Transverse colon (tissue), 4 donors: ENCODE results near the gene KIAA1958. TPM values are rescaled to one million over a fixed set of nuclear protein-coding genes. Genes with fewer than 3 reads are reported as not detected.

Experiments used
- DNase-seq: peaks from one replicate; pipeline ENCODE4 v3.0.0-alpha.2; 2019
- H3K27ac ChIP-seq, 4 donors: fragments of 200-600 bp; sonication (generic); 2 replicates each; pipeline ENCODE4 v1.5.1; 2016 to 2018; ENCODE audit warnings: inconsistent platforms in 4 of 4
- H3K27me3 ChIP-seq: fragments of 200-600 bp; sonication (generic); 2 replicates; pipeline ENCODE4 v1.5.1; 2017; ENCODE audit warnings: inconsistent platforms
- H3K36me3 ChIP-seq, 4 donors: fragments of 200-600 bp; sonication (generic); 2 replicates each; pipeline ENCODE4 v1.5.1; 2017 to 2019; ENCODE audit warnings: inconsistent platforms in 4 of 4
- H3K4me1 ChIP-seq, 4 donors: fragments of 200-600 bp; sonication (generic); 2 replicates each; pipeline ENCODE4 v1.5.1; 2017 to 2020; ENCODE audit warnings: inconsistent platforms in 4 of 4
- H3K4me3 ChIP-seq, 4 donors: fragments of 200-600 bp; sonication (generic); 1 replicate in 1 of 4; 2 replicates in 3 of 4; pipeline versions ENCODE4 v1.5.1 to v1.6.1; 2017 to 2019; ENCODE audit warnings: inconsistent platforms in 4 of 4
- H3K9me3 ChIP-seq, 2 donors: fragments of 200-600 bp; sonication (generic); 2 replicates each; pipeline ENCODE4 v1.5.1; 2017 to 2019; ENCODE audit warnings: inconsistent platforms in 2 of 2
- EP300 ChIP-seq: sonication (generic); formaldehyde crosslinking; IDR thresholded peaks from one replicate; pipeline ENCODE4 v1.6.1; 2017; ENCODE audit warnings: antibody characterized with exemption, low read depth
- POLR2A ChIP-seq: fragments of 450-650 bp; IDR thresholded peaks from one replicate; pipeline ENCODE4 v1.6.1; 2016; ENCODE audit warnings: antibody characterized with exemption, mild to moderate bottlenecking, moderate library complexity
- POLR2AphosphoS5 ChIP-seq, 3 donors: sonication (generic); formaldehyde crosslinking; IDR thresholded peaks; one replicate each; pipeline ENCODE4 v1.6.1; 2016; ENCODE audit warnings: antibody characterized with exemption in 3 of 3
- WGBS, 2 donors: methylation state at CpG; one replicate each; pipeline ENCODE4 v1.1.5; 2018; ENCODE audit warnings: low coverage in 1 of 2; 5-methylcytosine and 5-hydroxymethylcytosine counted together
- in situ Hi-C, 4 donors: fragments of 200-750 bp; cut with MboI; loops; one replicate each; pipeline versions ENCODE4 v1.15.0 to v1.15.1; 2017; ENCODE audit warnings: low sequenced_read_pairs in 3 of 4, low pct_ligation_motif_present in 1 of 4, low pct_unique_long_range_greater_than_20kb in 1 of 4
- intact Hi-C: fragments of 100-400 bp; cut with DNase I; formaldehyde crosslinking; loops from one replicate; pipeline ENCODE4 v1.15.1; 2023; ENCODE audit warnings: low total_unique reads
- total RNA-seq, 4 donors: library from RNA; depleted of rRNA; stranded (reverse); fragments of >200 nt; gene quantifications; one replicate each; pipeline ENCODE4 v1.1.0, GENCODE V29; 2016
- TF ChIP-seq, protein P1 (sequence below), 5 experiments: fragments of 200-600 bp in 3 of 5; fragments of 450-650 bp in 2 of 5; sonication (generic) in 3 of 5; IDR thresholded peaks; 1 replicate in 2 of 5; 2 replicates in 3 of 5; pipeline ENCODE4 v1.5.1; 2016 to 2017; ENCODE audit warnings: antibody characterized with exemption in 5 of 5, inconsistent platforms in 3 of 5, mild to moderate bottlenecking in 2 of 5, moderate library complexity in 1 of 5

KIAA1958 gene
- total RNA-seq, 4 donors from 2014 or later: 5.0 to 12.4 (median 9.4) TPM

DNA sequence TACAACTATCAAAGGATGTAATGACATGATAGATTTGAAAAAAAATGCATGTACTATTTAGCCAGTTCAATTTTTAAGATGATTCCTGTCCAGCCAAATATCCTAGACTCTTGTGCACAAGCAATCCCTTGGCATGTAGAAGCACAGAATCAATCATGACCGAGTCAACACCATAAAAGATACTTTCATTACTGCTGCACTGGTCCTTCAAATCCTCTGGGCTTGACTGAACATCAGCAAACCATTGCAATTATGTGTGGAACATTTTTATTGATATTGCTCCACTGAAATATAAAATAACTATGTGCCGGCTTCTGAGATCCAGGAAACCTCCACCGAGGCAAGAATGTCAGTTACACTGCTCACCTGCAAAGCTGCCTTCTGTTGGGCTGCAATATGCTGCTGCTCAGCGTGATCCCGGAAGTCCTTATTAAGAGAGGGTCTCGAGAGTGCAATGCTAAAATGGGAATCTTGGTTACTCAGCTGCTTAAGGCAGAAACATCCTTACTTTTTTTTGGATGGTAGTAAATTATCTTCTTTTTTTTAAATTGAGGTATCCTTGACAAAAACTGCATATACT is 202.6 kb downstream of the KIAA1958 start:
- intact Hi-C loops (no loop called here), in situ Hi-C loops (no loop called here)
- TF ChIP-seq, protein P1, sequence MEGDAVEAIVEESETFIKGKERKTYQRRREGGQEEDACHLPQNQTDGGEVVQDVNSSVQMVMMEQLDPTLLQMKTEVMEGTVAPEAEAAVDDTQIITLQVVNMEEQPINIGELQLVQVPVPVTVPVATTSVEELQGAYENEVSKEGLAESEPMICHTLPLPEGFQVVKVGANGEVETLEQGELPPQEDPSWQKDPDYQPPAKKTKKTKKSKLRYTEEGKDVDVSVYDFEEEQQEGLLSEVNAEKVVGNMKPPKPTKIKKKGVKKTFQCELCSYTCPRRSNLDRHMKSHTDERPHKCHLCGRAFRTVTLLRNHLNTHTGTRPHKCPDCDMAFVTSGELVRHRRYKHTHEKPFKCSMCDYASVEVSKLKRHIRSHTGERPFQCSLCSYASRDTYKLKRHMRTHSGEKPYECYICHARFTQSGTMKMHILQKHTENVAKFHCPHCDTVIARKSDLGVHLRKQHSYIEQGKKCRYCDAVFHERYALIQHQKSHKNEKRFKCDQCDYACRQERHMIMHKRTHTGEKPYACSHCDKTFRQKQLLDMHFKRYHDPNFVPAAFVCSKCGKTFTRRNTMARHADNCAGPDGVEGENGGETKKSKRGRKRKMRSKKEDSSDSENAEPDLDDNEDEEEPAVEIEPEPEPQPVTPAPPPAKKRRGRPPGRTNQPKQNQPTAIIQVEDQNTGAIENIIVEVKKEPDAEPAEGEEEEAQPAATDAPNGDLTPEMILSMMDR (IDR thresholded peaks at IDR 0.05): no peak
- TF ChIP-seq POLR2AphosphoS5 (IDR thresholded peaks at IDR 0.05) (no peak), POLR2A (no peak), EP300 (no peak)
- no peak for DNase-seq
- peaks cover 0 to 44% (median 20%) of the 10 kb centered on the region in 4 donors for H3K36me3 ChIP-seq
- no peaks in the 10 kb centered on the region for H3K4me1 ChIP-seq
- 63 to 71% methylated on average over 5 to 6 of the region's 6 CpGs for WGBS, 2 donors
- no peak overlapping the region for H3K27ac ChIP-seq
- H3K4me3 ChIP-seq: no peak overlapping the region
- no peaks in the 10 kb centered on the region for H3K9me3 ChIP-seq
- no peaks in the 10 kb centered on the region for H3K27me3 ChIP-seq

DNA sequence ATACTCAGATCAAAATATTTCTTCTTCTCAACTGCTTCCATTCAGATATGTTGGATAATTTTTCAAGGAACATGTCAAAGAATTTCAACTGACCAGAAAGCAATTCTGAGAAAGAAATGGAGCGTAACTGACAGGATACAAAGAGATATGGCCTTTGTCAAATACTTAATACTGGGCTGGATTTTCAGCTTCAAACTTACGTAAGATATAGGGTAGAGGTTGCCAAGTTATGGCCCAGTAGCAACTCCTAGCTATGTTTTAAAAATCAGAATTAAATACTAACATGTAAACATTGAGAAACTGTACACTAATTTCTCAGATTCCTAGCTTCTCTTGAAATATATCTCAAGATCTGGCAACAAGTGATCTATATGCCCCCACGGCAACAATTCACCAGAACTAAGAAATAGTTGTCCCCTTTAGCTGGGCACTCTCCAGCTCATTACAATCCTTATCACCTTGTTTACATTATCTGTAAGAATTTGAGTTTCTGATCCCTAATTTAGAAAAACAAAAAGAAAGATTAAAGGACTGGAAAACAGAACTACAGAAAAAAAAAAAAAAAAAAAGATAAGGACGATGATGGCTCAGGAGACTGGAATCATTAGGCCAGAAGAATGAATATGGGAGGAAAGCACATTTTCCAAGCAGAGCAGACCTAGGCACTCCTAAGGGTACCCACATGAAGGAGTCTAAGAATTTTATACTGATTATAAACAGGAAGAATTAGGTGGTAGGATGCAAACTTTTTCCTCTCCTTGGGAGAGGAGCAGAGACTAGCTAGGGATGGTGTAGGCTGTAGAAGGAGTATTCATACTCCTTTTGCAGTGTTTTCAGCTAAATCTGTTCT is 208.3 kb downstream of the KIAA1958 start:
- Histone ChIP-seq H3K4me1 (no peaks in the 10 kb centered on the region), H3K9me3 (no peaks in the 10 kb centered on the region), H3K27me3 (no peaks in the 10 kb centered on the region), H3K27ac (no peak overlapping the region), H3K36me3 (peaks cover 0 to 32% (median 15%) of the 10 kb centered on the region in 4 donors), H3K4me3 (no peak overlapping the region)
- TF ChIP-seq, protein P1 (IDR thresholded peaks at IDR 0.05): no peak
- TF ChIP-seq POLR2AphosphoS5 (IDR thresholded peaks at IDR 0.05) (no peak), EP300 (no peak), POLR2A (no peak)
- WGBS, 2 donors: 89 to 91% methylated on average over 4 of the region's 4 CpGs
- intact Hi-C loops (no loop called here), in situ Hi-C loops (no loop called here)
- no peak for DNase-seq

DNA sequence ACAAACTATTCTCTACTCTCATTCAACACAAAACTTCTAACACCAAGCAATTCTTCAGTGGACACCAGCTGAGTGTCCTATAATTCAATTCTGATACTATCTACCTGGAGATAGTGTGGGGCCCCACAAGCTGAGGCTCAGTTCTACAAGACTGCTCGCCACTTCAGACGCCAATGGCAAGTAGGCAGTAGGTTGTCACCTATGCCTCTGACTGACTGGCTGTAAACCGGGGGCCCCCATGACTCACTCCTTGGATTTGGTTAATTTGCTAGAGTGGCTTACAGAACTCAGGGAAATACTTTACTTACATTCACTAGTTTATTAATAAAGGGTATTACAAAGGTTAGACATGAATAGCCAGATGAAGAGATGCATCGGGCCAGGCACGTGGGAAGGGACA is 209.8 kb downstream of the KIAA1958 start:
- intact Hi-C loops: no loop called here
- Histone ChIP-seq H3K36me3 (peaks cover 0 to 34% (median 10%) of the 10 kb centered on the region in 4 donors), H3K27ac (no peak overlapping the region), H3K4me3 (no peak overlapping the region), H3K9me3 (no peaks in the 10 kb centered on the region), H3K27me3 (no peaks in the 10 kb centered on the region), H3K4me1 (no peaks in the 10 kb centered on the region)
- WGBS, 2 donors: 95% methylated on average over 5 of the region's 5 CpGs; no CpG with 5 or more reads in 1 of the 2 donors
- no peak for DNase-seq
- TF ChIP-seq, protein P1 (IDR thresholded peaks at IDR 0.05): no peak
- TF ChIP-seq POLR2AphosphoS5 (IDR thresholded peaks at IDR 0.05) (no peak), EP300 (no peak), POLR2A (no peak)
- in situ Hi-C loops: no loop called here

DNA sequence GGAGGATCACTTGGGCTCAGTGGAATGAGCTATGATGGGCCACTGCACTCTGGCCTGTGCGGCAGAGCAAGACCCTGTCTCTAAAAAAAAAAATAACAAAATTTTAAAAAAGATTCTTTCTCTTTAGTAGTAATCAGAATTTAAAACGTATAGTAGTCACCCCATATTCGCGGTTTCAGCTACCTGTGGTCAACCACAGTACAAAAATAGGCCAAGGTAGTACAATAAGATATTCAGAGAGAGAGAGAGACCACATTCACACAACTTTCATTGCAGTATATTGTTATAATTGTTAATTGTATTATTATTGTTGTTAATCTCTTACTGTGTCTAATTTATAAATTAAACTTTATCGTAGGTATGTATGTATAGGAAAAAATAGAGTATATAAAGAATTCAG is 212.6 kb downstream of the KIAA1958 start:
- Histone ChIP-seq H3K27me3 (no peaks in the 10 kb centered on the region), H3K4me1 (no peaks in the 10 kb centered on the region), H3K9me3 (no peaks in the 10 kb centered on the region), H3K27ac (no peak overlapping the region), H3K4me3 (no peak overlapping the region), H3K36me3 (peaks cover 0 to 23% (median 3%) of the 10 kb centered on the region in 4 donors)
- in situ Hi-C loops: no loop called here
- TF ChIP-seq POLR2A (no peak), EP300 (no peak)
- intact Hi-C loops: no loop called here
- no peak for DNase-seq
- 63 to 75% methylated on average over 5 of the region's 5 CpGs for WGBS, 2 donors
